ENCODE results near the gene DNAH14. TPM values are rescaled to one million over a fixed set of nuclear protein-coding genes. Genes with fewer than 3 reads are reported as not detected.
A peak's percentile ranks its signal among the peaks of the same experiment; 100 is the strongest.

Gene DNAH14
- total and polyA plus RNA-seq, 2 of the 13 experiments (the other 11 are each of a cell fraction or from before 2014, with no cell fraction given) = 4.5 to 27.5 TPM

- TF ChIP-seq ELK4 (CRISPR knock-in tag; IDR thresholded peaks at IDR 0.05; ENCODE audit: borderline replicate concordance) (peak; percentile 69; the same call in 1 of the 2 replicates), ZNF138 (CRISPR knock-in tag; IDR thresholded peaks at IDR 0.05; ENCODE audit: low read depth) (peak; percentile 87), ZBTB8A (CRISPR knock-in tag; IDR thresholded peaks at IDR 0.05; ENCODE audit: borderline replicate concordance, low read depth) (0 out of 2 replicates have a peak, but pooled peaks have one; percentile 28), SKI (IDR thresholded peaks at IDR 0.05; ENCODE audit: partially characterized antibody) (peak; percentile 55), HDAC2 (CRISPR knock-in tag; IDR thresholded peaks at IDR 0.05) (peak; percentile 72), ZNF275 (CRISPR knock-in tag; IDR thresholded peaks at IDR 0.05; ENCODE audit: borderline replicate concordance) (peak; percentile 80; the same call in 1 of the 2 replicates), MXD1 (CRISPR knock-in tag; IDR thresholded peaks at IDR 0.05) (peak; percentile 87), ARNTL (CRISPR knock-in tag; IDR thresholded peaks at IDR 0.05) (0 out of 2 replicates have a peak, but pooled peaks have one; percentile 38), ZNF33B (CRISPR knock-in tag; IDR thresholded peaks at IDR 0.05) (peak; percentile 97), CREBL2 (CRISPR knock-in tag; IDR thresholded peaks at IDR 0.05; ENCODE audit: borderline replicate concordance) (peak; percentile 85; the same call in 1 of the 2 replicates), ZNF710 (CRISPR knock-in tag; IDR thresholded peaks at IDR 0.05; ENCODE audit: borderline replicate concordance) (peak; percentile 65), U2AF1 (optimal IDR thresholded peaks at IDR 0.05; ENCODE audit: low read depth, low read length) (peak; percentile 58), ZNF30 (CRISPR knock-in tag; IDR thresholded peaks at IDR 0.05) (peak; percentile 85), ZNF510 (CRISPR knock-in tag; IDR thresholded peaks at IDR 0.05; ENCODE audit: low read depth) (no peak), ZNF460 (CRISPR knock-in tag; IDR thresholded peaks at IDR 0.05; ENCODE audit: borderline replicate concordance) (no peak), LCORL (IDR thresholded peaks at IDR 0.05) (no peak), LCORL (CRISPR knock-in tag; IDR thresholded peaks at IDR 0.05) (peak; percentile 69), MED13 (CRISPR knock-in tag; IDR thresholded peaks at IDR 0.05) (peak; percentile 76; the same call in 1 of the 2 replicates), ZNF552 (CRISPR knock-in tag; IDR thresholded peaks at IDR 0.05; ENCODE audit: borderline replicate concordance) (peak; percentile 94), SOX13 (IDR thresholded peaks at IDR 0.05) (no peak), SOX13 (CRISPR knock-in tag; conservative IDR thresholded peaks at IDR 0.05 in 1 of 2, IDR thresholded peaks at IDR 0.05 in 1 of 2) (0 out of 4 replicates have a peak, but pooled peaks of 1 of the 2 experiments have one; percentile 42), ZNF703 (CRISPR knock-in tag; IDR thresholded peaks at IDR 0.05; ENCODE audit: borderline replicate concordance) (peak; percentile 89; the same call in 1 of the 2 replicates), NFATC3 (CRISPR knock-in tag; IDR thresholded peaks at IDR 0.05) (peak; percentile 91; the same call in 1 of the 2 replicates), ZNF557 (CRISPR knock-in tag; IDR thresholded peaks at IDR 0.05) (peak; percentile 34; the same call in 1 of the 2 replicates)
These were observed at the start of gene DNAH14 (continued) for GRCh38 chr1:224929335-224930237.
